SK-N-MC (cell line): Measurements from ENCODE around the gene KLK14.

Experiments
- DNase-seq: peaks from one replicate; pipeline ENCODE4 v3.0.0-alpha.2; 2011; ENCODE audit warnings: low read depth, low spot score
- H3K27ac ChIP-seq: fragments of 200-600 bp; sonication (generic); 2 replicates; pipeline ENCODE4 v1.5.1; 2016; ENCODE audit warnings: mixed run types
- H3K36me3 ChIP-seq: fragments of 200-600 bp; sonication (generic); 2 replicates; pipeline ENCODE4 v1.6.1; 2017; ENCODE audit warnings: antibody characterized with exemption, low read length, mixed read lengths; ENCODE audit not compliant: insufficient read depth
- H3K4me3 ChIP-seq: fragments of 200-600 bp; sonication (generic); 2 replicates; pipeline ENCODE4 v1.5.1; 2016
- H3K9ac ChIP-seq: fragments of 200-600 bp; sonication (generic); 2 replicates; pipeline ENCODE4 v1.8.0; 2017; ENCODE audit warnings: mixed run types, mixed read lengths; ENCODE audit not compliant: insufficient read length
- H3K9me3 ChIP-seq: fragments of 200-600 bp; sonication (generic); 2 replicates; pipeline ENCODE4 v1.6.1; 2017; ENCODE audit warnings: low read depth, mild to moderate bottlenecking, antibody characterized with exemption, low read length, moderate library complexity, mixed read lengths
- EZH2 ChIP-seq: fragments of 200-600 bp; sonication (generic); IDR thresholded peaks from one replicate; pipeline ENCODE4 v1.6.1; 2017; ENCODE audit warnings: antibody characterized with exemption
- FOXP2 ChIP-seq: optimal IDR thresholded peaks from 2 replicates; pipeline ENCODE3; 2011; ENCODE audit warnings: mild to moderate bottlenecking, moderate library complexity; ENCODE audit not compliant: insufficient read depth; ENCODE audit errors: extremely low read length, control extremely low read depth
- POLR2AphosphoS5 ChIP-seq: IDR thresholded peaks from 2 replicates; pipeline ENCODE4 v1.6.1; 2012; ENCODE audit warnings: mild to moderate bottlenecking, low read depth, low read length, borderline replicate concordance

Gene KLK14

DNA sequence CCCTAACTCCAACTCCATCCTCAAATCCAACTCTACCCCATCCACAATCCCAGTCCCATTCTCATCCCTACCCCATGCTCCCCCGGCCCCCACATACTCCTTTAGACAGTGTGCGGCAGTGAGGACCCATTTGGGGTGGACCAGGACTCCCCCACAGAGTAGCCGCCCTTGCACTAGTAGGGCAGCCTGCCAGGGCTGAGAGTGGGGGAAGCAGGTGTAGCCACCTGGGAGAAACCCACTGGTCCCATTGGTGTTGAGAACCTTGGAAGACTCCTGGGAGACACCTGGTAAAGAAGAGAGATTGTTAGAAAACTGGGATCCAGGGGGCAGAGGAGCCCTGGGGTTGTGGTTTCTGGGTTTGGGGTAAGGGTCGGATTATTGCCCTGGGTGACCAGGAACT lies 22.4 kb downstream of the KLK14 start:
- no peak overlapping the region for H3K27ac ChIP-seq
- no peak overlapping the region for H3K4me3 ChIP-seq
- DNase-seq, result no peak
- H3K9me3 ChIP-seq, result no peaks in the 10 kb centered on the region
- H3K36me3 ChIP-seq, result no peaks in the 10 kb centered on the region
- no peak overlapping the region for H3K9ac ChIP-seq
- no peak for TF ChIP-seq POLR2AphosphoS5
- TF ChIP-seq FOXP2, result no peak
- TF ChIP-seq EZH2, result no peak

DNA sequence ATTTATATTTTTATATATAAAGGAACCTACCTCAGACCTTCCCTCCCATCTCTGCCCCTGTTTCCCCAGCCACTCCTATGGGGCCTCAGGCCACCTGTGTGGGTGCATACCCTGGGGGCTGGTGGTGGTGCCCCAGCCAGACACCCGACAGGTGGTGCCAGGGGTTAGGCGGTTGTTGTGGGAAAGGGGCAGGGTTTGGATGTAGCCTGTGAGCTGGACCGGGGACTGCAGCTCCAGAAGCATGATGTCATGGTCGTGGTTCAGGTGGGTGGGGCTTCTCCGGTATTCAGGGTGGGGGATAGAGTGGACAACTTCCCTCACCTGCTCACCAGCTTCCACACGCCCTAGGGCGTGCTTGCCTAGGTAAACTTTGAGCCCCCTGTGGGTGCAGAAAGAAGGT lies 23.0 kb downstream of the KLK14 start:
- no peaks in the 10 kb centered on the region for H3K36me3 ChIP-seq
- no peak overlapping the region for H3K9ac ChIP-seq
- H3K9me3 ChIP-seq, result no peaks in the 10 kb centered on the region
- H3K27ac ChIP-seq, result no peak overlapping the region
- no peak overlapping the region for H3K4me3 ChIP-seq
- no peak for TF ChIP-seq FOXP2
- no peak for DNase-seq

DNA sequence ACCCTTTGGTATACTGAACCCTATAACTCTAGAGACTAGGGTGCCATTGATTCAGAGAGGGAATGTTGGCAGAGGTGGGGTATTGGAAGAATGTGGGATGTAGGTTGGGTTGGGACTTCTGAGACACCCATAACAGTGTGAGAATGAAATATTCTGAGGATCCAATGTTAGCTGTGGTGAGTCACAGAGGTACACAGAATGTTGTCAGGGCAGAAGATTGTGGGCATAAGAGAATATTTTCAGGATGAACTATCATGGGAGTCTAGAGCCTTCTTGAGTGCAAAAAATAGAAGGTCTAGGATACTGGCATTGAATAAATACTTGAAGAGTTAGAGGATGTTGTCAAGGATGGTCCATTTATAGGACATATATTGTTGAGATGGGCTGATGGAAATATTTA lies 26.8 kb downstream of the KLK14 start:
- TF ChIP-seq POLR2AphosphoS5 (no peak), EZH2 (no peak), FOXP2 (no peak)
- H3K4me3 ChIP-seq, result no peak overlapping the region

DNA sequence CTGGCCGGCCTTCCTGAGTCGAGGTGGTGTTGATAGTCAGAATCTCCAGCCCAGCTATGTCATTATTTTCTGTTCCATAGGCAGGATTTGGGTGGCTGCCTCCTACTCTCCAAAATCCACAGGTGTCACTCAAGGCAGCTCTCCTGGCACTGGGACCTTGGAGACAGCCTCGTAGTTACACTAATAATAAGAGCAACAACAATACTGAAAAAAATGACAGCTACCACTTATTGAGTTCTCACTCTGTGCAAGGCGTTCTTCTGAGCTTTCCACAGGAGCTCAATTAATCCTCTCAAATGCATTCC lies 35.7 kb downstream of the KLK14 start:
- TF ChIP-seq EZH2, result no peak
- TF ChIP-seq FOXP2, result no peak
- TF ChIP-seq POLR2AphosphoS5, result no peak
- no peak overlapping the region for H3K4me3 ChIP-seq
- no peaks in the 10 kb centered on the region for H3K36me3 ChIP-seq
- DNase-seq, result no peak
- no peaks in the 10 kb centered on the region for H3K9me3 ChIP-seq
- H3K27ac ChIP-seq, result no peak overlapping the region
- no peak overlapping the region for H3K9ac ChIP-seq

More for the DNA sequence above, 26.8 kb downstream of the KLK14 start:
- DNase-seq, result no peak
- Histone ChIP-seq H3K27ac (no peak overlapping the region), H3K36me3 (no peaks in the 10 kb centered on the region), H3K9ac (no peak overlapping the region), H3K9me3 (no peaks in the 10 kb centered on the region)

DNA sequence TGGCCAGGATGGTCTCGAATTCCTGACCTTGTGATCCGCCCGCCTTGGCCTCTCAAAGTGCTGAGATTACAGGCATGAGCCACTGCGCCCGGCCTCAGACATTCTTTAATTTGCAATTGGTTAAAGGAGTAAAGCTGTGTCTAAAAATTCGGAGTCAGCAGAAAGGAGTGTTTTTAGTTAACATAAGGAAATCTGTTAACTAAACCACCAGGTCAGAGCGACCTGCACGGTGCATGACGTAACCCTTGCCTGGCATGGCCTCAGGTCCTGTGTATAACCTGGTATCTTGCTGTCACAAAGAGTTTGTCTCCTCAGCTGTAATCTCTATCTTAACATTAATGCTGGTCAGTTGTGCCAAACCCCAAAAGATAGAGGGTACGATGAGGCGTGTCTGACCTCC lies 38.4 kb downstream of the KLK14 start:
- no peaks in the 10 kb centered on the region for H3K9me3 ChIP-seq
- no peak overlapping the region for H3K9ac ChIP-seq
- H3K4me3 ChIP-seq, result no peak overlapping the region
- TF ChIP-seq POLR2AphosphoS5 (no peak), EZH2 (no peak)
- DNase-seq, result no peak
- no peak overlapping the region for H3K27ac ChIP-seq
- no peaks in the 10 kb centered on the region for H3K36me3 ChIP-seq

DNA sequence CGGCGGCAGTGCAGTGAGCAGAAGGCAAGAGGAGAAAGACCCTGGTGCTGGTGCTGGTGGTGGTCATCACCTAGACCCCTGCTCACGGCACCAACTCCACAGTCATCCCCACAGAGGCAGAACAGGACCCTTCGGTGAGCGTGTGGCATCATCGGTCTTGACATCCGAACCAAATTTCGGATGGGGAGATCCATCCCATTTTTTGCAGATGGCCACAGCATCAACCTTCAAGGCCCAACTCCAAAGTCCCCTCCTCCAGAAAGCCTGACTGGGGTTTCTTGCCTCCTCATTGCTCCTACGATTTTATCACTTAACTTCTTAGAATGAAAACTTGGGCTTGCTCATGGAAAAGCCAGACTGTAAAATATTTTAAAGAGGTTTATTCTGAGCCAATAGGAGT lies 39.2 kb downstream of the KLK14 start:
- TF ChIP-seq FOXP2 (no peak), POLR2AphosphoS5 (no peak), EZH2 (no peak)
- Histone ChIP-seq H3K27ac (no peak overlapping the region), H3K9ac (no peak overlapping the region), H3K4me3 (no peak overlapping the region), H3K36me3 (no peaks in the 10 kb centered on the region), H3K9me3 (no peaks in the 10 kb centered on the region)
- no peak for DNase-seq

DNA sequence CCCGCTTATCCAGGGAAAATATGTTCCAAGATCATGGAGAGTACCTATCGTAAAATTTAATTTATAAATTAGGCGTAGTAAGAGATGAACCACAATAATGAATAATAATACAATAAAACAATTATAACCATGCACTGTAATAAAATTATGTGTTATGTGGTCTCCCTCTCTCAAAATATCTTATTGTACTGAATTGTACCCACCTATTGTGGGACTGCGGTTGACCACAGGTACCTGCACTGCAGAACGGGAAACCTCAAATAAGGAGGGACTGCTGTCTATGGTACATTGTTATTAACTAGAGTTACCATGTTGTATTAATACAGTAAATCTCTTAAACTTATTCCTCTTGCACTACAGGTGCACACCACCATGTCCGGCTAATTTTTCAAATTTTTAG lies 42.5 kb downstream of the KLK14 start:
- DNase-seq, result no peak
- Histone ChIP-seq H3K4me3 (no peak overlapping the region), H3K9ac (no peak overlapping the region), H3K9me3 (no peaks in the 10 kb centered on the region), H3K36me3 (no peaks in the 10 kb centered on the region), H3K27ac (no peak overlapping the region)
- TF ChIP-seq EZH2, result no peak
- no peak for TF ChIP-seq FOXP2
- no peak for TF ChIP-seq POLR2AphosphoS5

DNA sequence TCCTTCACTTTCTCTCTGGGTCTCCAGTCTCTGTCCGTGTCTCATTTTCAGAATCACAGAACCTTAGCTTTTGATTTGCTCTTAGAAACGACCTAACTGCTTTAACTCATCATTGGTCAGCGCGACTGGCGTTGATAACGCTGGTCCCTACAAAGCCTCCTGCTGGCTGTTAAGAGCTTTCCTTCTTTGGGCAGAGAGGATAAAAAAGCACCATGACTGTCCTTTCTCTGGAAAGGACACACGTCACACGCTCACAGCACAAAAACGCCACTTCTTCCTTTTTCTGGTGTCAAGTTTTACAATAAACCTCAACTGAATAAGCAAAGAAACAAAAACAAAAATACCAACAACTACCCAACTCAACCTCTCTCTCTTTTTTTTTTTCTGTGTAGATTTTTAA lies 46.2 kb downstream of the KLK14 start:
- no peak for TF ChIP-seq EZH2
- no peak for TF ChIP-seq POLR2AphosphoS5
- TF ChIP-seq FOXP2, result no peak
- Histone ChIP-seq H3K36me3 (no peaks in the 10 kb centered on the region), H3K9me3 (no peaks in the 10 kb centered on the region), H3K27ac (no peak overlapping the region), H3K9ac (no peak overlapping the region), H3K4me3 (no peak overlapping the region)
- DNase-seq, result no peak

DNA sequence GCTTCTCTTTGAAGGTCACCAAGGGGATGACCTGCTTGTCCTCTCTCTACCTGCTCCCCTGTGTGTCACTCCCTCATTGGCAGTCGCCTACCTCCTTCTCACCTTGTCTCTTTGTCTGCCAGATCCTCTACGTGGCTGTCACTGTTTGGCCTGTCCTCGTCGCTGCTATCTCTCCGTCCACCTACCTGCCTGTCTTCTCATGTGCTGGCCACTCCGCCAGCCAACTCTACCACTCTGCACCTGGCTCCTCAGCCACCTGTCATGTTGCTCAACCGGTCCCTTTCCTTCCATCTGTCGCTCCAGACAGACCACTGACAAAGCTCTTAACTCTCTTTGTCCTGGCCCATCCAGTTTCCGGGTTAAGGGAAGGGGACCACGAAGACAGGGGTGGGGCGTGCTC lies 48.0 kb downstream of the KLK14 start, which contains the start of gene KLK12:
Gene KLK12, minus strand, starts transcription at position 299 of the 400 bp plus-strand sequence. CDS start 381 bp downstream, outside the sequence.
- no peak within 1 kb of the TSS for H3K27ac ChIP-seq
- TF ChIP-seq POLR2AphosphoS5 (no peak), EZH2 (no peak), FOXP2 (no peak)
- no peak within 1 kb of the TSS for H3K9ac ChIP-seq
- no peak for DNase-seq
- H3K36me3 ChIP-seq, result no peaks in the 10 kb centered on the region
- no peaks in the 10 kb centered on the region for H3K9me3 ChIP-seq
- H3K4me3 ChIP-seq, result no peak within 1 kb of the TSS
